BLaER1 treated with 17β-estradiol and CSF1 and Interleukin-3, amounts not matched to agents 10 nM and 100 nM (cell line): Measurements from ENCODE around the gene PHF13.

Source experiments
- H3K27ac ChIP-seq, 11 experiments: shearing (Covaris generic); formaldehyde crosslinking; 2 replicates each; pipeline ENCODE4 v1.8.1; 2022
- H3K27me3 ChIP-seq, 11 experiments: shearing (Covaris generic); formaldehyde crosslinking; 2 replicates each; pipeline ENCODE4 v1.8.1; 2022
- H3K36me3 ChIP-seq, 11 experiments: shearing (Covaris generic); formaldehyde crosslinking; 2 replicates each; pipeline ENCODE4 v1.8.1; 2022
- H3K4me1 ChIP-seq, 10 experiments: shearing (Covaris generic); formaldehyde crosslinking; 2 replicates each; pipeline ENCODE4 v1.8.1; 2022
- H3K4me2 ChIP-seq, 11 experiments: shearing (Covaris generic); formaldehyde crosslinking; 2 replicates each; pipeline ENCODE4 v1.8.1; 2022
- H3K4me3 ChIP-seq, 10 experiments: shearing (Covaris generic); formaldehyde crosslinking; 2 replicates each; pipeline ENCODE4 v1.8.1; 2022
- H3K9ac ChIP-seq, 11 experiments: shearing (Covaris generic); formaldehyde crosslinking; 2 replicates each; pipeline ENCODE4 v1.8.1; 2022
- H3K9me3 ChIP-seq, 11 experiments: shearing (Covaris generic); formaldehyde crosslinking; replicated peaks in 1 of 11; 2 replicates each; pipeline ENCODE4 v1.8.1; 2022
- H4K20me1 ChIP-seq, 11 experiments: shearing (Covaris generic); formaldehyde crosslinking; 2 replicates each; pipeline ENCODE4 v1.8.1; 2022
- Cebpa-rat ChIP-seq, 11 experiments: shearing (Covaris generic); IDR thresholded peaks; 2 replicates each; pipeline ENCODE4 v1.8.1; 2022

Gene PHF13

GRCh38 chr1:6601923-6602668 lies 11.4 kb upstream of the PHF13 start:
- H3K4me1 ChIP-seq, result peaks cover 42 to 72% (median 66%) of the 10 kb centered on the region in 10 experiments
- H3K36me3 ChIP-seq, result peaks cover 13 to 25% (median 23%) of the 10 kb centered on the region in 11 experiments
- H3K9ac ChIP-seq, result peak overlapping the region; percentile 77 to 90 (median 87)
- H3K4me3 ChIP-seq, result peak overlapping the region; percentile 70 to 89 (median 79)
- no peak for TF ChIP-seq Cebpa-rat (IDR thresholded peaks at IDR 0.05)
- peaks cover 34 to 54% (median 50%) of the 10 kb centered on the region in 11 experiments; a peak in 21 of 22 replicates for H4K20me1 ChIP-seq
- H3K9me3 ChIP-seq, result no peaks in the 10 kb centered on the region
- peak overlapping the region; percentile 44 to 91 (median 85); a peak in 21 of 22 replicates for H3K27ac ChIP-seq
- H3K27me3 ChIP-seq, result no peaks in the 10 kb centered on the region; a peak in 1 of 22 replicates
- H3K4me2 ChIP-seq, result peak overlapping the region; percentile 91 to 100 (median 99)

DNA sequence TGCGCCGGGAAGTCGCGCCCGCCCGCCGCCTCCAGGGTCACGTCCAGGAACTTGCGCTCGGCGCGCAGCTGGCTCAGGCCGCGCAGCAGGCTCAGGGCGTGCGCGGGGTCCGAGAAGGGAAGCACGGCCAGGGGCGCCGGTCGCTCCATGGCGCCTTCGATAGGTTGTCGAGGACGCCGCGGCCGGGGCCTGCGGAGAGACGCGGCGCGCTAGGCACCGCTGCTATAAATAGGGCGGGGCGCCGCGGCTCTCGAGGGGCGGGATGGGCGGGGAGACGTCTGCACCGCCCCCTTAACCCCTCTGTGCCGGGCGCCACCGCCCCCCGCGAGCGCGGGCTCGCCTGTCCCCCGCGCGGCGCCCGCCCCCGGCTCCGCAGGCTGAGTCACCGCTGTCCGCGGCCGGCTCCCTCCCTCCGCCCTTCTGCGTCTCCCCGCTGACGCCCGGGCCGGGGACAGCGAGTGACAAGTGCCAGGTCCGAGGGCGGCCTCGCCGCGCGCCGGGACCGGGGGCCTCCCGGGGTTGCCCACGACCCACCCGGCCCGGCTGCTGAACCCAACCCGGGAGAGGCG lies 10.8 kb upstream of the PHF13 start, which contains the start of gene KLHL21:
Gene KLHL21 (minus strand): TSS at position 201 of the 569 bp plus-strand sequence. CDS start 52 bp downstream, at position 149.
- Histone ChIP-seq H3K36me3 (peaks cover 7 to 18% (median 16%) of the 10 kb centered on the region in 11 experiments), H3K4me1 (peaks cover 42 to 67% (median 62%) of the 10 kb centered on the region in 10 experiments), H4K20me1 (peaks cover 28 to 47% (median 44%) of the 10 kb centered on the region in 11 experiments; a peak in 21 of 22 replicates), H3K9ac (peak within 1 kb of the TSS; percentile 77 to 90 (median 87)), H3K4me2 (peak within 1 kb of the TSS; percentile 91 to 100 (median 99)), H3K27me3 (no peaks in the 10 kb centered on the region; a peak in 1 of 22 replicates), H3K9me3 (no peaks in the 10 kb centered on the region), H3K4me3 (peak within 1 kb of the TSS; percentile 70 to 89 (median 79)), H3K27ac (peak within 1 kb of the TSS; percentile 74 to 91 (median 86))
- no peak for TF ChIP-seq Cebpa-rat (IDR thresholded peaks at IDR 0.05)

GRCh38 chr1:6603238-6603914 lies 10.2 kb upstream of the PHF13 start:
- Histone ChIP-seq H3K4me2 (peak overlapping the region; percentile 80 to 100 (median 99)), H3K4me3 (peak overlapping the region; percentile 70 to 89 (median 79)), H3K9me3 (no peaks in the 10 kb centered on the region), H3K4me1 (peaks cover 38 to 64% (median 57%) of the 10 kb centered on the region in 10 experiments), H3K27ac (peak overlapping the region; percentile 74 to 91 (median 86)), H4K20me1 (peaks cover 21 to 41% (median 37%) of the 10 kb centered on the region in 11 experiments; a peak in 20 of 22 replicates), H3K36me3 (peaks cover under 1 to 12% (median 10%) of the 10 kb centered on the region in 11 experiments; a peak in 20 of 22 replicates), H3K9ac (peak overlapping the region; percentile 77 to 90 (median 87)), H3K27me3 (no peaks in the 10 kb centered on the region; a peak in 1 of 22 replicates)
- TF ChIP-seq Cebpa-rat (IDR thresholded peaks at IDR 0.05), result no peak

- no peaks in the 10 kb centered on the region for H3K9me3 ChIP-seq
- peaks cover 31 to 57% (median 50%) of the 10 kb centered on the region in 10 experiments for H3K4me1 ChIP-seq
- peaks cover 18 to 34% (median 32%) of the 10 kb centered on the region in 11 experiments; a peak in 20 of 22 replicates for H4K20me1 ChIP-seq
- H3K9ac ChIP-seq, result peak overlapping the region; percentile 77 to 90 (median 87)
- H3K4me2 ChIP-seq, result peak overlapping the region; percentile 80 to 100 (median 99)
- H3K4me3 ChIP-seq, result peak overlapping the region; percentile 70 to 89 (median 79); a peak in 18 of 20 replicates
- H3K27ac ChIP-seq, result peak overlapping the region; percentile 74 to 91 (median 86); a peak in 21 of 22 replicates
- H3K27me3 ChIP-seq, result no peaks in the 10 kb centered on the region; a peak in 1 of 22 replicates
- peaks cover 0 to 5% (median 3%) of the 10 kb centered on the region in 11 experiments; a peak in 15 of 22 replicates for H3K36me3 ChIP-seq
- no peak for TF ChIP-seq Cebpa-rat (IDR thresholded peaks at IDR 0.05)
Observed at GRCh38 chr1:6603915-6604558, 9.5 kb upstream of the PHF13 start.

DNA sequence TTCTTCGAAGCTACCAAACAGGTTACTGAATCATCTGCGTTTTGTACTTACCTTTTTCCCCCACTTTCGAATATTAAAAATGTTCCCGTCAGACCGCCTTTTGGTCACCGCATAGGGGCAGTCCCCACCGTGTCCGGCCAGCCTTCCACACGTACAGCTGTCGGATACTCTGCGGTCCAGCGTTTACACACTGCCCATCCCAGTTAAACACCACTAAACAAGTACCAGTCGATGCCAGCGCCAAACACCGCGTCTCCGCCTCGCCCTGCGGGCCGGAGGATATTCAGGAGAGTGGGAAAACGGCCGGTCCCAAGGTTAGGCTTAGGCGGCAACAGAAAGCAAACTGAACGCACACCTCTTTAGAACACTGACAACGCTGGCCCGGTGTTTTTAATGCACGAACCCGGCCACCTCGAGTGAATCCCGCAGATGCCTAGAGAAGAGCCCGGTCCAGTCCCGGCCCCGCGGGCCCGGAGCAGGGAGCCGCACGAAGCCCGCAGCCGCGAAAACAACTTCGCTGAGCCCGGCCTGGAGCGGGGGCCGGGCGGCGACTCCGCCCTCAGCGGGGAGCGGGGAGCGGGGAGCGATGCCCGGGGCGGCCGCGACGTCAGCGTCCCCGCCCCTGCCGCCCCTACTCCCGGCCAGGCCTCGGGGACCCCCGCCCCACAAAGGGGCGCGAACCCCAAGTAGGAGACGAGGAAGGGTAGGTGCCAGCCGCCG lies 730 bp upstream of the PHF13 start:
- no peaks in the 10 kb centered on the region for H3K9me3 ChIP-seq
- peaks cover 16 to 26% (median 20%) of the 10 kb centered on the region in 10 experiments for H3K4me1 ChIP-seq
- peaks cover 0 to 19% (median 13%) of the 10 kb centered on the region in 11 experiments; a peak in 10 of 22 replicates for H3K27me3 ChIP-seq
- peak overlapping the region; percentile 64 to 79 (median 72) for H3K27ac ChIP-seq
- no peak for TF ChIP-seq Cebpa-rat (IDR thresholded peaks at IDR 0.05)
- H3K9ac ChIP-seq, result peak overlapping the region; percentile 74 to 87 (median 83)
- H4K20me1 ChIP-seq, result peaks cover 14 to 28% (median 27%) of the 10 kb centered on the region in 11 experiments
- peak overlapping the region; percentile 80 to 99 (median 96) for H3K4me3 ChIP-seq
- peaks cover 9 to 14% (median 13%) of the 10 kb centered on the region in 11 experiments; a peak in 21 of 22 replicates for H3K36me3 ChIP-seq
- peak overlapping the region; percentile 91 to 99 (median 97) for H3K4me2 ChIP-seq

GRCh38 chr1:6614019-6614928 lies 743 bp downstream of the PHF13 start:
- Histone ChIP-seq H3K4me1 (peaks cover 16 to 26% (median 20%) of the 10 kb centered on the region in 10 experiments), H3K27me3 (peaks cover 0 to 19% (median 13%) of the 10 kb centered on the region in 11 experiments; a peak in 10 of 22 replicates), H3K27ac (peak overlapping the region; percentile 46 to 84 (median 76); a peak in 20 of 22 replicates), H3K9ac (peak overlapping the region; percentile 79 to 96 (median 87)), H4K20me1 (peaks cover 23 to 43% (median 42%) of the 10 kb centered on the region in 11 experiments), H3K36me3 (peaks cover 23 to 29% (median 27%) of the 10 kb centered on the region in 11 experiments), H3K4me3 (peak overlapping the region; percentile 93 to 99 (median 98)), H3K4me2 (peak overlapping the region; percentile 46 to 86 (median 75)), H3K9me3 (no peaks in the 10 kb centered on the region)
- TF ChIP-seq Cebpa-rat (IDR thresholded peaks at IDR 0.05), result no peak
